Activated naive CD8-positive, alpha-beta T cell treated with anti-CD3 and anti-CD28 coated beads, Interleukin-2, amount 10 ng/mL, durations not matched to agents 7 days and 5 days (primary cell): ENCODE measurements around the gene MOB2. TPM values are rescaled to one million over a fixed set of nuclear protein-coding genes. Genes with fewer than 3 reads are reported as not detected.

Source experiments
- ATAC-seq: fragments of 150-1000 bp; cut with Tn5 transposase; one replicate; pipeline ENCODE4 v1.10.0; 2021; ENCODE audit warnings: low read depth, moderate library complexity
- POLR2A ChIA-PET: fragments of 350-600 bp; sonication (Branson Sonifier 250); formaldehyde crosslinking; loops from one replicate; lab custom pipeline; 2021; ENCODE audit warnings: antibody characterized with exemption; lab: Charles Lee
- DNase-seq: peaks from one replicate; pipeline ENCODE4 v3.0.0; 2021
- H3K27ac Mint-ChIP-seq: one replicate; pipeline ENCODE4 v1.8.0; 2022; ENCODE audit warnings: mild to moderate bottlenecking, mixed read lengths
- H3K27me3 Mint-ChIP-seq: one replicate; pipeline ENCODE4 v1.8.0; 2022; ENCODE audit warnings: mild to moderate bottlenecking, moderate library complexity, mixed read lengths
- H3K36me3 Mint-ChIP-seq: one replicate; pipeline ENCODE4 v1.8.0; 2021; ENCODE audit warnings: mild to moderate bottlenecking, mixed read lengths
- H3K4me1 Mint-ChIP-seq: one replicate; pipeline ENCODE4 v1.8.0; 2021; ENCODE audit warnings: mixed read lengths
- H3K4me3 Mint-ChIP-seq: one replicate; pipeline ENCODE4 v1.8.0; 2022; ENCODE audit warnings: mild to moderate bottlenecking, moderate library complexity, mixed read lengths
- H3K9me3 Mint-ChIP-seq: one replicate; pipeline ENCODE4 v1.8.0; 2021; ENCODE audit warnings: mixed read lengths
- total RNA-seq, 2 experiments: library from RNA; stranded (reverse); gene quantifications; one replicate each; pipeline ENCODE4 v1.2.3, GENCODE V29; 2021

The MOB2 gene
- total RNA-seq, 2 experiments from 2014 or later, result 43.2 to 47.2 TPM

DNA sequence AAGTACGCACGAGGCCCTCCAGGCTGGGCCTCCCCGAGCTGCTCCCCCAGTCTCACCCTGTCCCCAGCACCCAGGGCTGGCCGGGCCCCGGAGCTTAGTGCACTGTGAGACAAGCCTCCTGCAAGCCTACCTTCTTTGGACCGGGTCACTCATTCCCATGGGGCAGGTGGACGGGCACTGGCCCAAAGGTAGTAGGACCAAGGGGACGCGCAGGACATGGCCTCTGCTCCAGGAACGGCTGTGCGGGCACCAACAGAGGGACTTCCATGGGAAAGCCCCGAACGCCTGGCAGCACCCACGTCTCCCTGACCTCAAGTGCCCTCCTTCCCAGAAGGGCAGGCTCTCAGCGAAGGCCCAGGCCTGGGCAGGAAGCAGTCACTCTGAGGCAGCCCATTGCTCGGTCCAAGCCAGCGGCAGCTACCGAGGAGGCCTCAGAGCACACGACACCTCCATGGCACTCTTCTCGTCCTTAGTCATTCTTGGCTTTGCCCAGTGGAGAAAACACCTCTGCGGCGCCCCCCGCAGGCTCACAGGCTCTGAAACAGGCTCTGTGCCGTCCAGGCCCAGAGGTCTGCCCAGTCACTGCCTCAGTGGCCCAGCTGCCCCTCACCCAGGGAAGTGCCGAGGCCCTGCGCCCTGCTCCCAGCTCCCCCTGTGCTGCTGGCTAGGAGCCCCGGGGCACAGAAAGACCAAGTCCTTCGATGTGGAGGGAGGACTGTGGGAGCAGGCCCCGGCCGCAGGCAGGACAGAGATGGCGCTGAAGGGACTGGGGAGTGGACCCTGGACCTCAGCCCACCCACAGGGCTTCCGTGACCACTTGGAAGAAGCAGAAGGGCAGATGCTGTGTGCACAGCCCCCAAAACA is 3.8 kb downstream of the MOB2 start:
- Mint-ChIP-seq H3K27me3 (no peaks in the 10 kb centered on the region), H3K27ac (no peak overlapping the region), H3K4me1 (peaks cover 6% of the 10 kb centered on the region), H3K9me3 (no peaks in the 10 kb centered on the region), H3K36me3 (no peaks in the 10 kb centered on the region), H3K4me3 (no peak overlapping the region)
- DNase-seq (no peak), ATAC-seq (no peak)
- POLR2A ChIA-PET, result no interaction called here

DNA sequence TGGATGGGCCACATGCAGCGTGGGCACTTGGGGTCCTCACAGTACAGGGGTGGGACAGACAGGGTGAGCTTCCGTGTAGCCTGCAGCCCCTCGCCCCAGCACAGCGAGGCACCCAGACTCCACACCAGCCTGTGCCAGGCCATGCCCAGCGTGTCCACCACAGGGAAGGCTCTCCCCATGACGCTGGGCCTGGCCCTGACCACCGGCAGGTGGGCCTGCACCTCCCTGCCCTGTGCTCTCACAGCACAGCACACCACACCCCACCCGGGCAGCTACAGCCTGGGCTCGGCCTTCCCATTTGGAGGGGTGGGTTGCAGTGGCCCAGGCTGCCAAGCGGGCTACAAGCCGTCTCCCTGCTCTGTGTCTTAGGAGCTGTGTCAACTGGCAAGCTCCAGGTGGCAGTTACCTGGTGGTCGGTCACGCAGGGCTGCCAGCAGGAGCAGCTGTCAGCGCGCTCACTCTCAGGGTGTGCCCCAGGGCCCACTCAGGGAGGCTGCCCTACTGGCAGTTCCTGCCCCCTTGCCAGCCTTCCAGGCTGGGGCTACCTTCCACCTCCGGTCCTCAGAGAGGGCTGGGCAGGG is 4.6 kb downstream of the MOB2 start:
- H3K27ac Mint-ChIP-seq, result no peak overlapping the region
- ATAC-seq (no peak), DNase-seq (no peak)
- H3K27me3 Mint-ChIP-seq, result no peaks in the 10 kb centered on the region
- H3K4me1 Mint-ChIP-seq, result peaks cover 6% of the 10 kb centered on the region
- H3K36me3 Mint-ChIP-seq, result no peaks in the 10 kb centered on the region
- POLR2A ChIA-PET, result no interaction called here
- no peaks in the 10 kb centered on the region for H3K9me3 Mint-ChIP-seq
- H3K4me3 Mint-ChIP-seq, result no peak overlapping the region

- no peak for DNase-seq
- Mint-ChIP-seq H3K4me3 (no peak overlapping the region), H3K4me1 (peaks cover 6% of the 10 kb centered on the region), H3K36me3 (no peaks in the 10 kb centered on the region), H3K9me3 (no peaks in the 10 kb centered on the region), H3K27me3 (no peaks in the 10 kb centered on the region), H3K27ac (no peak overlapping the region)
- POLR2A ChIA-PET, result no interaction called here
- ATAC-seq, result no peak
Observed at GRCh38 chr11:1481483-1481825, 5.1 kb downstream of the MOB2 start.

- H3K4me3 Mint-ChIP-seq, result no peak overlapping the region
- no peaks in the 10 kb centered on the region for H3K9me3 Mint-ChIP-seq
- H3K27ac Mint-ChIP-seq, result no peak overlapping the region
- H3K4me1 Mint-ChIP-seq, result peaks cover 6% of the 10 kb centered on the region
- H3K27me3 Mint-ChIP-seq, result no peaks in the 10 kb centered on the region
- DNase-seq (no peak), ATAC-seq (no peak)
- no peaks in the 10 kb centered on the region for H3K36me3 Mint-ChIP-seq
- POLR2A ChIA-PET, result no interaction called here
Observed at GRCh38 chr11:1480555-1481482, 5.8 kb downstream of the MOB2 start.

- Mint-ChIP-seq H3K36me3 (no peaks in the 10 kb centered on the region), H3K9me3 (no peaks in the 10 kb centered on the region), H3K4me1 (peaks cover 6% of the 10 kb centered on the region), H3K27me3 (no peaks in the 10 kb centered on the region), H3K4me3 (no peak overlapping the region), H3K27ac (no peak overlapping the region)
- POLR2A ChIA-PET, result no interaction called here
- ATAC-seq, result no peak
- no peak for DNase-seq
Observed at GRCh38 chr11:1480191-1480554, 6.4 kb downstream of the MOB2 start.

DNA sequence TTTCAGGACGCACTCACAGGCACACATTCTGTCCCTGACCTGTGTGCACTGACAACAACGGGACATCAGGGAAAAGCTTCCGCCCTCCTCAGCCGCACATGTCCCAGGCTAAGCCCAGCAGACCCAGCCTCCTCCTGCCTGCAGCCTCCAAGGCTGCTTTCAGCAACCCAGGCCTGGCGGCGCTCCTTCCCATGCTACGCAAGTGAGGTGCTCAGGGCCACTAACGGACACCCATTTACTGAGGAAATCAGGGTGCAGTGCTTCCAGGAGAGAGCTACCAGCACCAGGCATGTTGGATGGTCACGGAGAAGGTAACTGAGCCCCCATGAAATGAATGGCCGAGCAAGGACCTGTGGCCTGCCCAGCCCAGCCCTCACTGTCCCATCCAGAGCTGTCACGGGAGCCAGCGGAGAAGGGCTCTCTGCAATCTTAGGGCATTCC is 6.9 kb downstream of the MOB2 start:
- Mint-ChIP-seq H3K4me3 (no peak overlapping the region), H3K27me3 (no peaks in the 10 kb centered on the region), H3K9me3 (no peaks in the 10 kb centered on the region), H3K27ac (no peak overlapping the region), H3K36me3 (no peaks in the 10 kb centered on the region), H3K4me1 (peaks cover 6% of the 10 kb centered on the region)
- ATAC-seq (no peak), DNase-seq (no peak)
- POLR2A ChIA-PET, result no interaction called here

GRCh38 chr11:1479006-1479677 is 7.4 kb downstream of the MOB2 start:
- Mint-ChIP-seq H3K36me3 (no peaks in the 10 kb centered on the region), H3K4me3 (no peak overlapping the region), H3K9me3 (no peaks in the 10 kb centered on the region), H3K27me3 (no peaks in the 10 kb centered on the region), H3K4me1 (peaks cover 6% of the 10 kb centered on the region), H3K27ac (no peak overlapping the region)
- POLR2A ChIA-PET, result no interaction called here
- ATAC-seq (no peak), DNase-seq (no peak)

- Mint-ChIP-seq H3K27me3 (no peaks in the 10 kb centered on the region), H3K4me3 (no peak overlapping the region), H3K27ac (no peak overlapping the region), H3K9me3 (no peaks in the 10 kb centered on the region), H3K36me3 (no peaks in the 10 kb centered on the region), H3K4me1 (peaks cover 6% of the 10 kb centered on the region)
- DNase-seq (no peak), ATAC-seq (no peak)
- POLR2A ChIA-PET, result no interaction called here
Observed at GRCh38 chr11:1478544-1478943, 8.0 kb downstream of the MOB2 start.

DNA sequence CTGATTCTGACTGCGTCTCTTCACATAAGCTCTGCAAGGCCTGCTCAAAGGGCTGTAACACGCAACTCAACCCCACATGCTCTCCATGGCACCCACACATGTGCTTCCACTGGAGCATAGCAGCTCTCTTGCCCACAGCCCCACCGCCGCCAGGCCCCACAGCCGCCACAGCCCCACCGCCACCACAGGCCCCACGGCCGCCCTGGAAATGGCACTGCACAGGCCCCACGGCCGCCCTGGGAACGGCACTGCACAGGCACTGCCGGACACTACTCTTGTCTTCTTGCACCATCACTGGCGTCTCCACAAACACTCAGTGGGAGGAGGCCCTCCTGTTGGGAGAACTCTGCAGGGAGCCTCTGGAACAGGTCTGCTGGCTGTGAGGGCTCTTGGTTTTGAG is 8.6 kb downstream of the MOB2 start:
- H3K9me3 Mint-ChIP-seq, result no peaks in the 10 kb centered on the region
- H3K4me3 Mint-ChIP-seq, result no peak overlapping the region
- H3K27ac Mint-ChIP-seq, result no peak overlapping the region
- no peaks in the 10 kb centered on the region for H3K36me3 Mint-ChIP-seq
- ATAC-seq (no peak), DNase-seq (no peak)
- peaks cover 6% of the 10 kb centered on the region for H3K4me1 Mint-ChIP-seq
- POLR2A ChIA-PET, result no interaction called here
- H3K27me3 Mint-ChIP-seq, result no peaks in the 10 kb centered on the region

DNA sequence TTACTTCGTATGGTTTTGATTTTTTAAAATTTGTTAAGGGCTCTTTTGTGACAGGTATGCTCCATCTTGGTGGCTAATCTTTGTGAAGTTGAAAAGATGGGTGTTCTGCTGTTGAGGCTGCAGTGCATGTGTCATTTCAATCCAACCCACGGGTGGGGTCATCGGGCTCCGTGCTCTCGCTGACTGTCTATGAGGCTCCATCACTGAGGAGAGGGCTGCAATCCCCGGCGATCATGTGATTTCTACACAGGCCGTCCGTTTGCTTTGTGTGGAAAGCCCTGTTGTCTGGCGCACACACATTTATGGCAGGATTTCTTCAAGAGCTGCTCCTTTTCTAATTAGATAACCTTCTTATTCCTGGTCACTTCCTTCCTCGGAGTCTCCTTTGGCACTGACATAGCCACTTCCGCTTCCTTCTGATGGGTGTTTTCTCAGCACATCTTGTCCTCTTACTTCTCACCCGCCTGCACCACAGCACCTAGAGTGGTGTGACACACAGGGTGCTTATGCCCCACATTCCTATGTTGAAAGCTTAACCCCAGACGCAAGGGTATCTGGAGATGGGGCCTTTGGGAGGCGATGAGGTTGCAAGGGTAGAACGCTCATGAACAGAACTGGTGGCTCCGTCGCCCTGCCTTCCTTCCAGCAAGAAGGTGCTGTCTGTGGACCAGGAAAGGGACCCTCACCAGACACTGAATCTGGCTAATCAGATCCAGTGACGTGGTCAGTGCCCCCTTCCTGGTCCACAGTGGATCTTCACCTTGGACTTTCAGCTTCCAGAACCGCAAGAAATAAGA is 9.4 kb downstream of the MOB2 start:
- POLR2A ChIA-PET, result no interaction called here
- H3K36me3 Mint-ChIP-seq, result no peaks in the 10 kb centered on the region

DNA sequence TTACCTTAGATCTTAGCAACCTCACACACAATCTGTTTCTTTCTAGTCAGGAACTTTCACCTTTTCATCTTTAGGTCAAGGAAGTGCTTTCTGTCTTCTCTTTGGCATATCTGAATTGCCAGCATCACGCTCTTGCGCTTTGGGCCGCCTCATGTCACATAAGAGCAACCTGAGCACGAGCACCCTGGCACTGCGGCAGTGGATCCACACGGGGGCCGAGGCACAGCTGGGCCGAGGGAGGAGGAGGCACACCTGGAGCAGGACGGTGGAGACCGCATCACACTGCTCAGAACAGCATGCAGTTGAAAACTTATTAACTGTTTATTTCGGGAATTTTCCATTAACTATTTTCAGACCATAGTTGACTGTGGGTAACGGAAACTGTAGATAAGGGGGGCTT is 10.7 kb downstream of the MOB2 start:
- Mint-ChIP-seq H3K36me3 (no peaks in the 10 kb centered on the region), H3K4me3 (no peak overlapping the region), H3K27ac (no peak overlapping the region)

More for the DNA sequence above, 9.4 kb downstream of the MOB2 start:
- H3K27me3 Mint-ChIP-seq, result no peaks in the 10 kb centered on the region
- peaks cover 6% of the 10 kb centered on the region for H3K4me1 Mint-ChIP-seq
- DNase-seq (no peak), ATAC-seq (no peak)
- no peaks in the 10 kb centered on the region for H3K9me3 Mint-ChIP-seq
- H3K27ac Mint-ChIP-seq, result no peak overlapping the region
- no peak overlapping the region for H3K4me3 Mint-ChIP-seq

DNA sequence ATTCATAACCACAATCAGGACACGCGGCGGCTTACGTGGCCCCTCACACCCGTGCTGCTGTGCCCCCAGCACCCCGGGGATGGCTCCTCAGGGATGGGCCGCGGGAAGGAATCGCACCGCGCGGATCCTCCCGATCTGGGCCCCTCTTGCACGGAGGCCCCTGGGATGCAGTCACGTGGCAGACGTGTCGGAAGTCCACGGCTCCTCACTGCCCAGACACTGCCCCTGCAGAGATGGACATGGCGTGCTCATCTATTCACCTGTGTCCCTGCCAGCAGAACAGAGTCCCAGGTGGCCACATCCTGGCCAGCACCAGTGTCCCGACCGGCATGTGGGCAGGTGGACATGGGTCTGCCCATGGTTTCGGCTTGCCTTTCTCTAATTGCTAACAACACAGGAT is 12.8 kb downstream of the MOB2 start:
- ATAC-seq (no peak), DNase-seq (no peak)
- Mint-ChIP-seq H3K27ac (no peak overlapping the region), H3K9me3 (no peaks in the 10 kb centered on the region), H3K4me3 (no peak overlapping the region), H3K36me3 (no peaks in the 10 kb centered on the region), H3K27me3 (no peaks in the 10 kb centered on the region), H3K4me1 (peaks cover 3% of the 10 kb centered on the region)
- POLR2A ChIA-PET, result no interaction called here

More for the DNA sequence above, 10.7 kb downstream of the MOB2 start:
- no peaks in the 10 kb centered on the region for H3K9me3 Mint-ChIP-seq
- no peak for ATAC-seq
- peaks cover 6% of the 10 kb centered on the region for H3K4me1 Mint-ChIP-seq
- DNase-seq, result no peak
- POLR2A ChIA-PET, result no interaction called here
- no peaks in the 10 kb centered on the region for H3K27me3 Mint-ChIP-seq
